HFF-Myc (cell line): ENCODE measurements around the gene MID1.

Experiments
- DNase-seq: peaks from one replicate; pipeline ENCODE4 v3.0.0-alpha.2; 2011; ENCODE audit warnings: low read depth; ENCODE audit errors: extremely low read depth
- H3K4me3 ChIP-seq: replicated peaks from 2 replicates; pipeline ENCODE4 v1.5.1; 2011; ENCODE audit warnings: low read depth, mild to moderate bottlenecking, control low read depth, low read length
- TF ChIP-seq, protein P1 (sequence below): IDR thresholded peaks from 2 replicates; pipeline ENCODE4 v1.5.1; 2012; ENCODE audit warnings: mild to moderate bottlenecking, low read depth, low read length, control low read depth; ENCODE audit errors: missing control alignments

Gene MID1

DNA sequence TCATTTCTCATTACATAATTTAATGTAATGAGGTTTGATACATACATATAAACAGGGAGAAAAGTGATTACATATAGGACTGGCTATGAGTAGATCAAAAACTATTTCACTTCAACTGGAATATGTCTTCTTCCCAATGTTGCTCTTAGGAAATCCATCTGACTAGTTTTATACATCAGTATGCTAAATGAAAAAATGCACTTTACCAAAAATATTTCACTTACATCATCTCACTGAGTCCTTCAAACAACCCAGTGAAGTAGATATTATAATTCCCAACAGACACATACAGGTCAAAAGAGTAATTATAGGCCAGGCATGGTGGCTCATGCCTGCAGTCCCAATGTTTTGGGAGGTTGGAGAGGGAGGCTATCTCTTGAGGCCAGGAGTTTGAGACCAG, 215.9 kb downstream of the MID1 start:
- no peak overlapping the region for H3K4me3 ChIP-seq
- TF ChIP-seq, protein P1, sequence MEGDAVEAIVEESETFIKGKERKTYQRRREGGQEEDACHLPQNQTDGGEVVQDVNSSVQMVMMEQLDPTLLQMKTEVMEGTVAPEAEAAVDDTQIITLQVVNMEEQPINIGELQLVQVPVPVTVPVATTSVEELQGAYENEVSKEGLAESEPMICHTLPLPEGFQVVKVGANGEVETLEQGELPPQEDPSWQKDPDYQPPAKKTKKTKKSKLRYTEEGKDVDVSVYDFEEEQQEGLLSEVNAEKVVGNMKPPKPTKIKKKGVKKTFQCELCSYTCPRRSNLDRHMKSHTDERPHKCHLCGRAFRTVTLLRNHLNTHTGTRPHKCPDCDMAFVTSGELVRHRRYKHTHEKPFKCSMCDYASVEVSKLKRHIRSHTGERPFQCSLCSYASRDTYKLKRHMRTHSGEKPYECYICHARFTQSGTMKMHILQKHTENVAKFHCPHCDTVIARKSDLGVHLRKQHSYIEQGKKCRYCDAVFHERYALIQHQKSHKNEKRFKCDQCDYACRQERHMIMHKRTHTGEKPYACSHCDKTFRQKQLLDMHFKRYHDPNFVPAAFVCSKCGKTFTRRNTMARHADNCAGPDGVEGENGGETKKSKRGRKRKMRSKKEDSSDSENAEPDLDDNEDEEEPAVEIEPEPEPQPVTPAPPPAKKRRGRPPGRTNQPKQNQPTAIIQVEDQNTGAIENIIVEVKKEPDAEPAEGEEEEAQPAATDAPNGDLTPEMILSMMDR = no peak
- no peak for DNase-seq

DNA sequence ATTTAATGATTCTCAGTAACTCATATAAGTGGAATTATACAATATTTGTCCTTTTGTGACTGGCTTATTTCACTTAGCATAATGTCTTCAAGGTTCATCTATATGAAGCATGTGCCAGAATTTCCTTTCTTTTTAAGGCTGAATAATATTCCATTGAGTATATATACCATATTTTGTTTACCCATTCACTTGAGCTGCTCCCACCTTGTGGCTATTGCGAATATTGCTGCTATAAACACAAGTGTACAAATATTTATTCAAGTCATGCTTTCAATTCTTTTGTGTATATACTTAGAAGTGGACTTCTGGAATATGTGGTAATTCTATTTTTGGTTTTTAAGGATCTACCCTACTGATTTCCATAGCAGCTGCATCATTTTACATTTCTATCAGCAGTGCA, 219.1 kb downstream of the MID1 start:
- no peak for DNase-seq
- H3K4me3 ChIP-seq = no peak overlapping the region
- TF ChIP-seq, protein P1 = no peak

GRCh38 chrX:10399043-10399741, 221.2 kb downstream of the MID1 start:
- TF ChIP-seq, protein P1 = no peak
- DNase-seq = no peak

GRCh38 chrX:10398215-10398614, 222.2 kb downstream of the MID1 start:
- no peak overlapping the region for H3K4me3 ChIP-seq
- DNase-seq = no peak
- TF ChIP-seq, protein P1 = no peak

More at GRCh38 chrX:10399043-10399741, 221.2 kb downstream of the MID1 start:
- H3K4me3 ChIP-seq = no peak overlapping the region

DNA sequence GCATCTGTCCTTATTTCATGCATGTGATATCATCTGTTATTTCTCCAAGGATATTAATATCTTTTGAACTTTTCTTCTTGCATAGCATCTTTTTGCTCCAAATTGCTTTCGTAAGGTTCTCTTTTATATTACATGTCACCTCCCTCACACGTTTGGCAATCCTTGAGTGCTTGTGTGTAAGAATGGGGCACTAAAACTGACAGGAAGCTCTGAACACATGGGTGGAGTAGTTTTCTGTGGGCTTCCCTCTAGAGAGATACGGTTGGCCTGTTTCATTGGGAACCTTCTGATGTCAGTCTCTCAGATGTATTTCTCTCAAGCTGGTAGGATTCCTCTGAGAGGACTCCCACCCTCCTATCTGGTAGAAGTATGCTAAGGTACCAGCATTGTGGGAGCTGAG, 223.0 kb downstream of the MID1 start:
- TF ChIP-seq, protein P1 = no peak
- no peak overlapping the region for H3K4me3 ChIP-seq
- no peak for DNase-seq

DNA sequence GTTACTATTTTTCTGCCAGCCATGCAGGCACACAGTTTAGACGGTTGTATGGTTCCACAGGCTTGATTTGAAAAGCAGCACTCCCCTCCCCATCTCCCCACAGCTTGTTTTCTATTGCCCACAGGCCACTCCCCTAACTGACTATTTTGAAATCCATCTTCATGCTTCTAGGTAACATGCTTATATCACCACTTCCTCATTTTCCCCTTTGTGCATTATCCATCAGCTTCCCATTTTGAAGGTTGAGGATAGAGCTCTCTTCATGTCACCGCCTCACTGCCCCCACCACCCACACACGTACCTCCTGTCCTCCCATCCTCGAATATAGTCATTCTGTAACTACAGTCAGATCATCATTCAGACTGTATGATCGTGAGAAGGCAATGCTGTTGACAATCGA, 224.7 kb downstream of the MID1 start:
- TF ChIP-seq, protein P1 = no peak
- H3K4me3 ChIP-seq = no peak overlapping the region
- no peak for DNase-seq
